Body of pancreas (tissue), 4 donors: ENCODE data around the gene DDA1.
A peak's percentile ranks its signal among the peaks of the same experiment; 100 is the strongest.

Source experiments
- CTCF ChIP-seq, 7 experiments: fragments of 450-650 bp in 4 of 7; fragments of 200-600 bp in 3 of 7; sonication (generic) in 3 of 7; IDR thresholded peaks; one replicate each; pipeline ENCODE4 v1.5.1; 2016 to 2019; ENCODE audit warnings: antibody characterized with exemption in 7 of 7
- POLR2A ChIP-seq, 3 donors: fragments of 450-650 bp; IDR thresholded peaks; one replicate each; pipeline ENCODE4 v1.6.1; 2016; ENCODE audit warnings: antibody characterized with exemption in 3 of 3, mild to moderate bottlenecking in 2 of 3

GRCh38 chr19:17334414-17335409, 25.3 kb downstream of the DDA1 start, which contains the start of gene ANO8:
- peak in 1 of 7 experiments; percentile 5 for TF ChIP-seq CTCF (IDR thresholded peaks at IDR 0.05)
- TF ChIP-seq POLR2A (IDR thresholded peaks at IDR 0.05): no peak
